Lung (tissue), 12 donors: Measurements from ENCODE around the gene HBD. TPM values are rescaled to one million over a fixed set of nuclear protein-coding genes. Genes with fewer than 3 reads are reported as not detected.

ENCODE experiments used
- ATAC-seq: fragments of 200-7000 bp; cut with Tn5 transposase; one replicate; pipeline ENCODE4 v1.9.1; 2020; ENCODE audit warnings: moderate number of reproducible peaks; ENCODE audit not compliant: insufficient read depth, low FRiP score
- DNase-seq, 3 donors: peaks; one replicate each; pipeline ENCODE4 v3.0.0-alpha.2; 2013 to 2017
- H3K27ac ChIP-seq, 2 donors: one replicate each; pipeline ENCODE4 v1.5.1; 2013; ENCODE audit warnings: mild to moderate bottlenecking in 2 of 2, moderate library complexity in 2 of 2, control low read depth in 1 of 2, inconsistent platforms in 1 of 2, low read depth in 1 of 2, low read length in 1 of 2
- H3K27me3 ChIP-seq, 3 donors: one replicate each; pipeline ENCODE4 v1.5.1; 2013; ENCODE audit warnings: low read length in 2 of 3; ENCODE audit not compliant: control insufficient read depth in 3 of 3, insufficient read depth in 3 of 3
- H3K36me3 ChIP-seq, 4 donors: one replicate each; pipeline ENCODE4 v1.5.1; 2013; ENCODE audit warnings: low read length in 4 of 4, mild to moderate bottlenecking in 1 of 4, moderate library complexity in 1 of 4; ENCODE audit not compliant: control insufficient read depth in 4 of 4, insufficient read depth in 4 of 4
- H3K4me1 ChIP-seq, 5 donors: one replicate each; pipeline ENCODE4 v1.5.1; 2013; ENCODE audit warnings: low read length in 5 of 5, mild to moderate bottlenecking in 2 of 5, moderate library complexity in 1 of 5; ENCODE audit not compliant: control insufficient read depth in 5 of 5, insufficient read depth in 5 of 5
- H3K4me3 ChIP-seq: one replicate; pipeline ENCODE4 v1.5.1; 2013; ENCODE audit warnings: mild to moderate bottlenecking, control low read depth, moderate library complexity
- H3K9ac ChIP-seq, 2 donors: one replicate each; pipeline ENCODE4 v1.5.1; 2013; ENCODE audit warnings: low read length in 2 of 2, control low read depth in 1 of 2; ENCODE audit not compliant: insufficient read depth in 1 of 2
- H3K9me3 ChIP-seq, 4 donors: one replicate each; pipeline ENCODE4 v1.5.1; 2013; ENCODE audit warnings: low read length in 3 of 4, mild to moderate bottlenecking in 1 of 4, moderate library complexity in 1 of 4; ENCODE audit not compliant: control insufficient read depth in 4 of 4, insufficient read depth in 3 of 4
- CTCF ChIP-seq: IDR thresholded peaks from 2 replicates; pipeline ENCODE4 v1.5.1; 2012; ENCODE audit warnings: mild to moderate bottlenecking; ENCODE audit errors: control extremely low read depth, extremely low read depth
- WGBS, 2 donors: extraction: QIAGEN DNeasy Blood & Tissue Kit; methylation state at CpG; one replicate each; pipeline ENCODE4 v1.1.7; 2013; 5-methylcytosine and 5-hydroxymethylcytosine counted together
- polyA plus RNA-seq, 2 donors: library from polyadenylated mRNA; stranded (reverse); fragments of 200-250 nt; gene quantifications; one replicate each; pipeline ENCODE4 v1.2.1, GENCODE V29; 2013
- total RNA-seq, 2 donors: library from RNA; depleted of rRNA in 1 of 2; stranded (reverse); fragments of >200 nt in 1 of 2; gene quantifications; one replicate each; pipeline ENCODE4 v1.2.1, GENCODE V29; 2014 to 2021
- donor health status: control.
- donor health status: control.
- donor health status: Bipolar disorder and iron deficiency.
- donor health status: healthy.
- donor health status: DM: yes; HTN: yes; CAD: no.

HBD gene
- total and polyA plus RNA-seq, 4 donors: 0.24 to 1.1 (median 0.66) TPM; not detected in 1

GRCh38 chr11:5237420-5237819 is 3.1 kb upstream of the HBD start:
- DNase-seq (no peak), ATAC-seq (no peak)
- Histone ChIP-seq H3K9me3 (no peaks in the 10 kb centered on the region), H3K36me3 (no peaks in the 10 kb centered on the region), H3K9ac (no peak overlapping the region), H3K4me1 (no peaks in the 10 kb centered on the region), H3K27ac (no peak overlapping the region), H3K4me3 (no peak overlapping the region), H3K27me3 (peaks cover 0 to 4% (median 0%) of the 10 kb centered on the region in 3 donors)
- 40 to 72% methylated on average over 2 of the region's 2 CpGs for WGBS, 2 donors
- TF ChIP-seq CTCF: no peak

GRCh38 chr11:5235364-5236095 is 1.2 kb upstream of the HBD start:
- no peak overlapping the region for H3K4me3 ChIP-seq
- no peaks in the 10 kb centered on the region for H3K9me3 ChIP-seq
- DNase-seq (no peak), ATAC-seq (no peak)
- H3K27me3 ChIP-seq: no peaks in the 10 kb centered on the region
- no peaks in the 10 kb centered on the region for H3K4me1 ChIP-seq
- H3K36me3 ChIP-seq: no peaks in the 10 kb centered on the region
- no peak overlapping the region for H3K27ac ChIP-seq
- H3K9ac ChIP-seq: no peak overlapping the region
- WGBS, 2 donors: 87 to 88% methylated on average over 5 of the region's 5 CpGs
- no peak for TF ChIP-seq CTCF

GRCh38 chr11:5233307-5233706 is 976 bp downstream of the HBD start:
- no peak overlapping the region for H3K27ac ChIP-seq
- DNase-seq (no peak), ATAC-seq (no peak)
- WGBS, 2 donors: 90 to 93% methylated on average over 1 of the region's 1 CpG
- TF ChIP-seq CTCF: no peak
- H3K27me3 ChIP-seq: no peaks in the 10 kb centered on the region
- no peak overlapping the region for H3K9ac ChIP-seq
- H3K4me1 ChIP-seq: no peaks in the 10 kb centered on the region
- no peak overlapping the region for H3K4me3 ChIP-seq
- no peaks in the 10 kb centered on the region for H3K9me3 ChIP-seq
- no peaks in the 10 kb centered on the region for H3K36me3 ChIP-seq

GRCh38 chr11:5232821-5233220 is 1.5 kb downstream of the HBD start:
- TF ChIP-seq CTCF: no peak
- Histone ChIP-seq H3K27ac (no peak overlapping the region), H3K36me3 (no peaks in the 10 kb centered on the region), H3K4me1 (no peaks in the 10 kb centered on the region), H3K9ac (no peak overlapping the region), H3K4me3 (no peak overlapping the region), H3K27me3 (no peaks in the 10 kb centered on the region), H3K9me3 (no peaks in the 10 kb centered on the region)
- DNase-seq (no peak), ATAC-seq (no peak)
- WGBS, 2 donors: 97 to 99% methylated on average over 2 of the region's 2 CpGs
